ENCODE results near the gene DMRTA1.
"Not testable (repeated sequence)": the region's sequence is repeated elsewhere in the genome, so short reads cannot be mapped to it uniquely, and the experiment has no call there.

The DMRTA1 gene

DNA sequence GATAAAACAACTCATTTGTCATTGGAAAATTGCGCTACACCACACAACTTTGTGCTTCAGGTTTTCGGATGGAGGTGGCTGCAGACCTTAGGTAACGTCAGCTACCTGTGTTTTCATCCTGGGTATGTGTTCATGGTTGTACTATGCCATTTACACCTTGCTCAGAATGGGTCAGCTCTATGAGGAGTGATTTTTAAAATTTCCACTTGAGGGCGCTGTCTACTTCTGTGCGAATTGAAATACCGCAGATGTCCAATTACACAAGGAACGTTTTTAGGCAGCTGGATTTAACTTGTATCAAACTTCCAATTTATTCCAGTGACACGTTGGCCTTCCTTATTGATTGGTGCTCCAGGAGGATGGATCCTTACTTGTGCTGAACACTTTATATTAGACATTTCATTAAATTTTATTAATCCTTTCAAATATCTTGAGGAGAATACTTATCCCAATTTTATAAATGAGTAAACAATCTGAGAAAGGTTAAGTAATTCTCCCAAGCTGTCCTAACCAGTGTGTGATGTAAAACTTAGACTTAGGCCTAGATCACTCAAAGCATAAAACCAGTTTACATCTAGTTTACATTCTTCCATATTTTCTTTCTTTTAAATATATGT, 23.4 kb downstream of the DMRTA1 start:
- Histone ChIP-seq H3K4me3 (replicated peaks; ENCODE audit: insufficient read depth, low read length) (no peak overlapping the region), H3K27me3 (ENCODE audit: insufficient read depth, poor library complexity, severe bottlenecking) (no peaks in the 10 kb centered on the region), H3K27ac (replicated peaks) (no peak overlapping the region)
- DNase-seq (ENCODE audit: low read depth in 1 of 2, low spot score in 1 of 2): peak in 1 of 2 experiments; percentile 12
- TF ChIP-seq GABPA (IDR thresholded peaks at IDR 0.05; ENCODE audit: low read depth) (no peak), SPI1 (IDR thresholded peaks at IDR 0.05; ENCODE audit: borderline replicate concordance, low read depth) (no peak), POLR2AphosphoS5 (IDR thresholded peaks at IDR 0.05; ENCODE audit: low read depth) (no peak)
- TF ChIP-seq, protein P1, sequence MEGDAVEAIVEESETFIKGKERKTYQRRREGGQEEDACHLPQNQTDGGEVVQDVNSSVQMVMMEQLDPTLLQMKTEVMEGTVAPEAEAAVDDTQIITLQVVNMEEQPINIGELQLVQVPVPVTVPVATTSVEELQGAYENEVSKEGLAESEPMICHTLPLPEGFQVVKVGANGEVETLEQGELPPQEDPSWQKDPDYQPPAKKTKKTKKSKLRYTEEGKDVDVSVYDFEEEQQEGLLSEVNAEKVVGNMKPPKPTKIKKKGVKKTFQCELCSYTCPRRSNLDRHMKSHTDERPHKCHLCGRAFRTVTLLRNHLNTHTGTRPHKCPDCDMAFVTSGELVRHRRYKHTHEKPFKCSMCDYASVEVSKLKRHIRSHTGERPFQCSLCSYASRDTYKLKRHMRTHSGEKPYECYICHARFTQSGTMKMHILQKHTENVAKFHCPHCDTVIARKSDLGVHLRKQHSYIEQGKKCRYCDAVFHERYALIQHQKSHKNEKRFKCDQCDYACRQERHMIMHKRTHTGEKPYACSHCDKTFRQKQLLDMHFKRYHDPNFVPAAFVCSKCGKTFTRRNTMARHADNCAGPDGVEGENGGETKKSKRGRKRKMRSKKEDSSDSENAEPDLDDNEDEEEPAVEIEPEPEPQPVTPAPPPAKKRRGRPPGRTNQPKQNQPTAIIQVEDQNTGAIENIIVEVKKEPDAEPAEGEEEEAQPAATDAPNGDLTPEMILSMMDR (IDR thresholded peaks at IDR 0.05; ENCODE audit: insufficient read depth, low read length): no peak
- TF ChIP-seq, protein P2, sequence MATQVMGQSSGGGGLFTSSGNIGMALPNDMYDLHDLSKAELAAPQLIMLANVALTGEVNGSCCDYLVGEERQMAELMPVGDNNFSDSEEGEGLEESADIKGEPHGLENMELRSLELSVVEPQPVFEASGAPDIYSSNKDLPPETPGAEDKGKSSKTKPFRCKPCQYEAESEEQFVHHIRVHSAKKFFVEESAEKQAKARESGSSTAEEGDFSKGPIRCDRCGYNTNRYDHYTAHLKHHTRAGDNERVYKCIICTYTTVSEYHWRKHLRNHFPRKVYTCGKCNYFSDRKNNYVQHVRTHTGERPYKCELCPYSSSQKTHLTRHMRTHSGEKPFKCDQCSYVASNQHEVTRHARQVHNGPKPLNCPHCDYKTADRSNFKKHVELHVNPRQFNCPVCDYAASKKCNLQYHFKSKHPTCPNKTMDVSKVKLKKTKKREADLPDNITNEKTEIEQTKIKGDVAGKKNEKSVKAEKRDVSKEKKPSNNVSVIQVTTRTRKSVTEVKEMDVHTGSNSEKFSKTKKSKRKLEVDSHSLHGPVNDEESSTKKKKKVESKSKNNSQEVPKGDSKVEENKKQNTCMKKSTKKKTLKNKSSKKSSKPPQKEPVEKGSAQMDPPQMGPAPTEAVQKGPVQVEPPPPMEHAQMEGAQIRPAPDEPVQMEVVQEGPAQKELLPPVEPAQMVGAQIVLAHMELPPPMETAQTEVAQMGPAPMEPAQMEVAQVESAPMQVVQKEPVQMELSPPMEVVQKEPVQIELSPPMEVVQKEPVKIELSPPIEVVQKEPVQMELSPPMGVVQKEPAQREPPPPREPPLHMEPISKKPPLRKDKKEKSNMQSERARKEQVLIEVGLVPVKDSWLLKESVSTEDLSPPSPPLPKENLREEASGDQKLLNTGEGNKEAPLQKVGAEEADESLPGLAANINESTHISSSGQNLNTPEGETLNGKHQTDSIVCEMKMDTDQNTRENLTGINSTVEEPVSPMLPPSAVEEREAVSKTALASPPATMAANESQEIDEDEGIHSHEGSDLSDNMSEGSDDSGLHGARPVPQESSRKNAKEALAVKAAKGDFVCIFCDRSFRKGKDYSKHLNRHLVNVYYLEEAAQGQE (IDR thresholded peaks at IDR 0.05; ENCODE audit: insufficient replicate concordance, low read depth): no peak

- TF ChIP-seq, protein P2 (IDR thresholded peaks at IDR 0.05; ENCODE audit: insufficient replicate concordance, low read depth): no peak
- TF ChIP-seq, protein P1 (IDR thresholded peaks at IDR 0.05; ENCODE audit: insufficient read depth, low read length): no peak
- TF ChIP-seq POLR2AphosphoS5 (IDR thresholded peaks at IDR 0.05; ENCODE audit: low read depth) (no peak), SPI1 (IDR thresholded peaks at IDR 0.05; ENCODE audit: borderline replicate concordance, low read depth) (no peak), GABPA (IDR thresholded peaks at IDR 0.05; ENCODE audit: low read depth) (no peak)
- H3K4me3 ChIP-seq (replicated peaks; ENCODE audit: insufficient read depth, low read length): no peak overlapping the region
- H3K27ac ChIP-seq (replicated peaks): no peak overlapping the region
- no peaks in the 10 kb centered on the region for H3K27me3 ChIP-seq (ENCODE audit: insufficient read depth, poor library complexity, severe bottlenecking)
- no peak for DNase-seq (ENCODE audit: low read depth in 1 of 2, low spot score in 1 of 2)
These were observed 34.9 kb downstream of the DMRTA1 start for GRCh38 chr9:22481566-22481965.

GRCh38 chr9:22483528-22484070, 37.0 kb downstream of the DMRTA1 start:
- DNase-seq (ENCODE audit: low read depth in 1 of 2, low spot score in 1 of 2): no peak
- Histone ChIP-seq H3K27ac (replicated peaks) (no peak overlapping the region), H3K4me3 (replicated peaks; ENCODE audit: insufficient read depth, low read length) (no peak overlapping the region), H3K27me3 (ENCODE audit: insufficient read depth, poor library complexity, severe bottlenecking) (no peaks in the 10 kb centered on the region)
- TF ChIP-seq, protein P2 (IDR thresholded peaks at IDR 0.05; ENCODE audit: insufficient replicate concordance, low read depth): no peak
- TF ChIP-seq, protein P1 (IDR thresholded peaks at IDR 0.05; ENCODE audit: insufficient read depth, low read length): no peak
- TF ChIP-seq SPI1 (IDR thresholded peaks at IDR 0.05; ENCODE audit: borderline replicate concordance, low read depth) (no peak), POLR2AphosphoS5 (IDR thresholded peaks at IDR 0.05; ENCODE audit: low read depth) (no peak), GABPA (IDR thresholded peaks at IDR 0.05; ENCODE audit: low read depth) (no peak)

DNA sequence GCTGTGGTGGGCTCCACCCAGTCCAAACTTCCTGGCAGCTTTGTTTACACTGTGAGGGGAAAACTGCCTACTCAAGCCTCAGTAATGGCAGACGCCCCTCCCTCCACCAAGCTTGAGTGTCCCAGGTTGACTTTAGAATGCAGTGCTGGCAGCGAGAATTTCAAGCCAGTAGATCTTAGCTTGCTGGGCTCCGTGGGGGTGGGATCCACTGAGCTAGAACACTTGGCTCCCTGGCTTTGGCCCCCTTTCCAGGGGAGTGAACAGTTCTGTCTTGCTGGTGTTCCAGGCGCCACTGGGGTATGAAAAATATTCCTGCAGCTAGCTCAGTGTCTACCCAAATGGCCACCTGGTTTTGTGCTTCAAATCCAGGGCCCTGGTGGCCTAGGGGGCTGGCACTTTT, 49.6 kb downstream of the DMRTA1 start:
- DNase-seq (ENCODE audit: low read depth in 1 of 2, low spot score in 1 of 2); H3K27ac ChIP-seq (replicated peaks); H3K4me3 ChIP-seq (replicated peaks; ENCODE audit: insufficient read depth, low read length); H3K27me3 ChIP-seq (ENCODE audit: insufficient read depth, poor library complexity, severe bottlenecking): not testable (repeated sequence)

Measured in HL-60 (cell line).